Measurements from ENCODE around the gene MAP4K5. TPM values are rescaled to one million over a fixed set of nuclear protein-coding genes. Genes with fewer than 3 reads are reported as not detected.

MAP4K5 gene
- total and polyA plus RNA-seq, 2 of the 13 experiments (the other 11 are each of a cell fraction or from before 2014, with no cell fraction given): 12.7 to 23.9 TPM

DNA sequence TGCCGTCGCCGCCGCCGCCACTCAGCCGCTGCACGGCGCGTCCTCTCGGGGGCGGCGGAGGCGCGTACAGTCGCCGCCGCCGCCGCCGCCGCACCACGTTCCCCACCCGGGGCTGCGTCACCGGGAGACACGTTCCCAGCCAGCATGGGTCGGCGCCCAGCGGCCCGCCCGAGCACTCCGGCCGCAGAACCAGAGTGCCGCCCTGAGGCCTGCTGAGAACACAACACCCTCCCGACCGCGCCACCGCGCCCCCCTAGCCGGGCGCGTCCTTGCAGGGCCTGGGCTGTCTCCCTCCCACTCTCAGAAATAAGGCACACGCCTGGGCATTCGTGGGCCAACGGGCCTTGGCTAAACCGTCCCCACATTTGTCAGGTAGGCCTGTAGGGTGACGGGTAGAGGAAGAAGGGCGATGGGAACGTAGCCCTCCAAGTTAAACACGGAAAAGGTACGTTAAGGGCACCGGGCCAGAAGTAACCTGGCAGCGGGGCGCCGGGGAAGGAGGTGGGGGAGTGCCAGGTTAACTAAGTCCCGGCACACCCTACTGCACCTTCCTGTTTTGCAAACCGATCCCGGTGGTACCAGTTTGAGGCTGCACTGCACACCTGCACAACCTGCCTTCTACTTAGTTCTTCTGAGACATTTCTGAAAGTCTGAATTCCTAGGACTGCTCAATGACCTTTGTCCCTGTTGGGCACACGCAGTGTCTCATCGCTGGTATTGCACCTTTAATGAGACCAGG lies at the start of gene MAP4K5 (continued):
- TF ChIP-seq, protein P1, sequence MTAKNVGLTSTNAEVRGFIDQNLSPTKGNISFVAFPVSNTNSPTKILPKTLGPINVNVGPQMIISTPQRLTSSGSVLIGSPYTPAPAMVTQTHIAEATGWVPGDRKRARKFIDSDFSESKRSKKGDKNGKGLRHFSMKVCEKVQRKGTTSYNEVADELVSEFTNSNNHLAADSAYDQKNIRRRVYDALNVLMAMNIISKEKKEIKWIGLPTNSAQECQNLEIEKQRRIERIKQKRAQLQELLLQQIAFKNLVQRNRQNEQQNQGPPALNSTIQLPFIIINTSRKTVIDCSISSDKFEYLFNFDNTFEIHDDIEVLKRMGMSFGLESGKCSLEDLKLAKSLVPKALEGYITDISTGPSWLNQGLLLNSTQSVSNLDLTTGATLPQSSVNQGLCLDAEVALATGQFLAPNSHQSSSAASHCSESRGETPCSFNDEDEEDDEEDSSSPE (CRISPR knock-in tag; IDR thresholded peaks at IDR 0.05): peak; percentile 49; the same call in 1 of the 2 replicates
- TF ChIP-seq RBM39 (IDR thresholded peaks at IDR 0.05; ENCODE audit: low read depth, low read length, poor library complexity, severe bottlenecking) (peak; percentile 60), ZNF782 (CRISPR knock-in tag; IDR thresholded peaks at IDR 0.05; ENCODE audit: borderline replicate concordance) (peak; percentile 44; the same call in 1 of the 2 replicates), SP4 (CRISPR knock-in tag; IDR thresholded peaks at IDR 0.05) (peak; percentile 57), ZMYM4 (CRISPR knock-in tag; IDR thresholded peaks at IDR 0.05) (peak; percentile 86), PLRG1 (conservative IDR thresholded peaks at IDR 0.05) (no peak), NFATC3 (CRISPR knock-in tag; IDR thresholded peaks at IDR 0.05) (no peak), SMYD3 (CRISPR knock-in tag; IDR thresholded peaks at IDR 0.05) (0 out of 2 replicates have a peak, but pooled peaks have one; percentile 38), KAT7 (CRISPR knock-in tag; IDR thresholded peaks at IDR 0.05; ENCODE audit: borderline replicate concordance) (no peak), ZNF703 (CRISPR knock-in tag; IDR thresholded peaks at IDR 0.05; ENCODE audit: borderline replicate concordance) (no peak), ZKSCAN8 (CRISPR knock-in tag; IDR thresholded peaks at IDR 0.05; ENCODE audit: borderline replicate concordance) (peak; percentile 32; the same call in 1 of the 2 replicates), ZFP36L1 (CRISPR knock-in tag; IDR thresholded peaks at IDR 0.05) (0 out of 2 replicates have a peak, but pooled peaks have one; percentile 19), LCORL (IDR thresholded peaks at IDR 0.05) (no peak), LCORL (CRISPR knock-in tag; IDR thresholded peaks at IDR 0.05) (peak; percentile 91), ZNF282 (IDR thresholded peaks at IDR 0.05; ENCODE audit: partially characterized antibody) (no peak), AKAP8 (CRISPR knock-in tag; IDR thresholded peaks at IDR 0.05) (no peak), HDAC1 (CRISPR knock-in tag; IDR thresholded peaks at IDR 0.05) (peak; percentile 65; the same call in 1 of the 2 replicates), ZBTB42 (CRISPR knock-in tag; IDR thresholded peaks at IDR 0.05) (0 out of 2 replicates have a peak, but pooled peaks have one; percentile 54), ETV5 (CRISPR knock-in tag; IDR thresholded peaks at IDR 0.05; ENCODE audit: borderline replicate concordance) (peak; percentile 48; the same call in 1 of the 2 replicates), DMAP1 (CRISPR knock-in tag; IDR thresholded peaks at IDR 0.05) (peak; percentile 65)
- TF ChIP-seq, protein P2, sequence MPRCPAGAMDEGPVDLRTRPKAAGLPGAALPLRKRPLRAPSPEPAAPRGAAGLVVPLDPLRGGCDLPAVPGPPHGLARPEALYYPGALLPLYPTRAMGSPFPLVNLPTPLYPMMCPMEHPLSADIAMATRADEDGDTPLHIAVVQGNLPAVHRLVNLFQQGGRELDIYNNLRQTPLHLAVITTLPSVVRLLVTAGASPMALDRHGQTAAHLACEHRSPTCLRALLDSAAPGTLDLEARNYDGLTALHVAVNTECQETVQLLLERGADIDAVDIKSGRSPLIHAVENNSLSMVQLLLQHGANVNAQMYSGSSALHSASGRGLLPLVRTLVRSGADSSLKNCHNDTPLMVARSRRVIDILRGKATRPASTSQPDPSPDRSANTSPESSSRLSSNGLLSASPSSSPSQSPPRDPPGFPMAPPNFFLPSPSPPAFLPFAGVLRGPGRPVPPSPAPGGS (CRISPR knock-in tag; IDR thresholded peaks at IDR 0.05): peak; percentile 30; the same call in 1 of the 2 replicates
- TF ChIP-seq, protein P3, sequence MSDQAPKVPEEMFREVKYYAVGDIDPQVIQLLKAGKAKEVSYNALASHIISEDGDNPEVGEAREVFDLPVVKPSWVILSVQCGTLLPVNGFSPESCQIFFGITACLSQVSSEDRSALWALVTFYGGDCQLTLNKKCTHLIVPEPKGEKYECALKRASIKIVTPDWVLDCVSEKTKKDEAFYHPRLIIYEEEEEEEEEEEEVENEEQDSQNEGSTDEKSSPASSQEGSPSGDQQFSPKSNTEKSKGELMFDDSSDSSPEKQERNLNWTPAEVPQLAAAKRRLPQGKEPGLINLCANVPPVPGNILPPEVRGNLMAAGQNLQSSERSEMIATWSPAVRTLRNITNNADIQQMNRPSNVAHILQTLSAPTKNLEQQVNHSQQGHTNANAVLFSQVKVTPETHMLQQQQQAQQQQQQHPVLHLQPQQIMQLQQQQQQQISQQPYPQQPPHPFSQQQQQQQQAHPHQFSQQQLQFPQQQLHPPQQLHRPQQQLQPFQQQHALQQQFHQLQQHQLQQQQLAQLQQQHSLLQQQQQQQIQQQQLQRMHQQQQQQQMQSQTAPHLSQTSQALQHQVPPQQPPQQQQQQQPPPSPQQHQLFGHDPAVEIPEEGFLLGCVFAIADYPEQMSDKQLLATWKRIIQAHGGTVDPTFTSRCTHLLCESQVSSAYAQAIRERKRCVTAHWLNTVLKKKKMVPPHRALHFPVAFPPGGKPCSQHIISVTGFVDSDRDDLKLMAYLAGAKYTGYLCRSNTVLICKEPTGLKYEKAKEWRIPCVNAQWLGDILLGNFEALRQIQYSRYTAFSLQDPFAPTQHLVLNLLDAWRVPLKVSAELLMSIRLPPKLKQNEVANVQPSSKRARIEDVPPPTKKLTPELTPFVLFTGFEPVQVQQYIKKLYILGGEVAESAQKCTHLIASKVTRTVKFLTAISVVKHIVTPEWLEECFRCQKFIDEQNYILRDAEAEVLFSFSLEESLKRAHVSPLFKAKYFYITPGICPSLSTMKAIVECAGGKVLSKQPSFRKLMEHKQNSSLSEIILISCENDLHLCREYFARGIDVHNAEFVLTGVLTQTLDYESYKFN (CRISPR knock-in tag; conservative IDR thresholded peaks at IDR 0.05): peak; percentile 34; the same call in 1 of the 2 replicates
- TF ChIP-seq, protein P4, sequence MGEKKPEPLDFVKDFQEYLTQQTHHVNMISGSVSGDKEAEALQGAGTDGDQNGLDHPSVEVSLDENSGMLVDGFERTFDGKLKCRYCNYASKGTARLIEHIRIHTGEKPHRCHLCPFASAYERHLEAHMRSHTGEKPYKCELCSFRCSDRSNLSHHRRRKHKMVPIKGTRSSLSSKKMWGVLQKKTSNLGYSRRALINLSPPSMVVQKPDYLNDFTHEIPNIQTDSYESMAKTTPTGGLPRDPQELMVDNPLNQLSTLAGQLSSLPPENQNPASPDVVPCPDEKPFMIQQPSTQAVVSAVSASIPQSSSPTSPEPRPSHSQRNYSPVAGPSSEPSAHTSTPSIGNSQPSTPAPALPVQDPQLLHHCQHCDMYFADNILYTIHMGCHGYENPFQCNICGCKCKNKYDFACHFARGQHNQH (CRISPR knock-in tag; IDR thresholded peaks at IDR 0.05): peak; percentile 43; the same call in 1 of the 2 replicates
